A549 (cell line): ENCODE data around the gene LGR4.

ENCODE experiments used
- CTCF ChIP-seq: fragments of >200 bp; sonication (Bioruptor Twin); formaldehyde crosslinking; IDR thresholded peaks from 3 replicates; pipeline ENCODE4 v1.5.1; 2016
- RAD21 ChIP-seq, 2 experiments: fragments of >200 bp in 1 of 2; sonication (Bioruptor Twin) in 1 of 2; formaldehyde crosslinking in 1 of 2; IDR thresholded peaks in 1 of 2; conservative IDR thresholded peaks in 1 of 2; 2 replicates in 1 of 2; 3 replicates in 1 of 2; pipeline ENCODE4 v1.6.1; 2012 to 2018; ENCODE audit warnings: inconsistent platforms in 1 of 2
- TP53 ChIP-seq: fragments of 250-450 bp; sonication (Bioruptor Pico); IDR thresholded peaks from 2 replicates; pipeline ENCODE4 v1.5.0; 2021; ENCODE audit warnings: mild to moderate bottlenecking, moderate library complexity

GRCh38 chr11:27431808-27432207 lies 40.8 kb downstream of the LGR4 start:
- TF ChIP-seq CTCF, result no peak
- TF ChIP-seq TP53 (CRISPR knock-in tag), result no peak
- no peak for TF ChIP-seq RAD21 (conservative IDR thresholded peaks at IDR 0.05 in 1 of 2, IDR thresholded peaks at IDR 0.05 in 1 of 2)
